Measurements from ENCODE around the gene HAP1.

DNA sequence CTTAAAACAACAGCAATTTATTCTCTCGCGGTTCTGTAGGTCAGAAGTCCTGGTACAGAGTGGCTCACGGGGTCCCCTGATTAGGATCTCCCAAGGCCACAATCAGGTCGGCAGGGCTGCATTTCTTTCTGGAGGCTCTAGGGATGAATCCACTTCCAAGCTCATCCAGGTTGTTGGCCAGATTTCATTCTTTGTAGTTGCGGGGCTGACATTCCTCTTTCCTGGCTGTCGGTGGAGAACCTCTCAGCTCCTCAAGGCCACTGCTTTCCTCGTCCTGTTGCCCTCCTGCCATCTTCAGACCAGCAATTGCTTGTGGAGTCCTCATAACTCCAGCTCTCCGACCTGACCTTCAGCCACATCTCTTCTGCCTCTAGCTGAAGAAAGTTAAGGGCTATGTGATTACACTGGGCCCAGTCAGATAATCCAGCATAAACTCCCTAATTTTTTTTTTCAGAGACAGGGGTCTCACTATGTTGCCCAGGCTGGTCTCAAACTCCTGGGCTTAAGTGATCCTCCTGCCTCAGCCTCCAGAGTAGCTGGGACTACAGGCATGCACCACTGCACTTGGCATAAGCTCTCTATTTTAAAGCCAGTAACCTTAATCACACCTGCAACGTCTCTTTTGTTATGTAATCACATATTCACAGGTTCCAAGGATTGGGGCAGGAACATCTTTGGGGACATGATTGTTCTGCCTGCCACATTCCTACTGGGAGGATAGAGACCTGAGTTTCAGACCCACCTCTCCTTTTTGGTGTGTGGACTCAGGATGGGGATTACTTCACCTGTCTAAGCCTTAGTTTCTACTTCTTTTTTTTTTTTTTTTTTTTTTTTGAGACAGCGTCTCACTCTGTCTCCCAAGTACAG lies 26.4 kb downstream of the HAP1 start:
- TF ChIP-seq RFX5 (IDR thresholded peaks at IDR 0.05; ENCODE audit: low read length) (no peak), EP300 (IDR thresholded peaks at IDR 0.05; ENCODE audit: borderline replicate concordance in 1 of 2, low read depth in 1 of 2, low read length in 1 of 2) (no peak), CTCF (IDR thresholded peaks at IDR 0.05) (no peak), RCOR1 (IDR thresholded peaks at IDR 0.05; ENCODE audit: low read length) (no peak), TCF12 (IDR thresholded peaks at IDR 0.05) (no peak)

Measured in SK-N-SH (cell line).